ENCODE data around the gene DPP6. TPM values are rescaled to one million over a fixed set of nuclear protein-coding genes. Genes with fewer than 3 reads are reported as not detected.

DPP6 gene
- total and polyA plus RNA-seq, 9 of the 15 experiments (the other 6 are each of a cell fraction or from before 2014, with no cell fraction given): not detected

- TF ChIP-seq THRA (IDR thresholded peaks at IDR 0.05): no peak
- no peak for TF ChIP-seq MEF2D (tag; conservative IDR thresholded peaks at IDR 0.05; ENCODE audit: low read depth)
- no peak for TF ChIP-seq ZSCAN29 (IDR thresholded peaks at IDR 0.05)
- TF ChIP-seq TAL1 (IDR thresholded peaks at IDR 0.05): peak; percentile 74
- 0 out of 2 replicates have a peak, but pooled peaks have one; percentile 1 for TF ChIP-seq ZNF316 (IDR thresholded peaks at IDR 0.05)
- TF ChIP-seq SFPQ (IDR thresholded peaks at IDR 0.05; ENCODE audit: low read depth, low read length): no peak
- TF ChIP-seq NFYB (IDR thresholded peaks at IDR 0.05; ENCODE audit: extremely low read depth, insufficient read length): no peak
- TF ChIP-seq MLX (CRISPR knock-in tag; conservative IDR thresholded peaks at IDR 0.05): no peak
- TF ChIP-seq ARID1B (IDR thresholded peaks at IDR 0.05): peak; percentile 72
- no peak for TF ChIP-seq ZNF778 (CRISPR knock-in tag; IDR thresholded peaks at IDR 0.05)
- TF ChIP-seq, protein P1, sequence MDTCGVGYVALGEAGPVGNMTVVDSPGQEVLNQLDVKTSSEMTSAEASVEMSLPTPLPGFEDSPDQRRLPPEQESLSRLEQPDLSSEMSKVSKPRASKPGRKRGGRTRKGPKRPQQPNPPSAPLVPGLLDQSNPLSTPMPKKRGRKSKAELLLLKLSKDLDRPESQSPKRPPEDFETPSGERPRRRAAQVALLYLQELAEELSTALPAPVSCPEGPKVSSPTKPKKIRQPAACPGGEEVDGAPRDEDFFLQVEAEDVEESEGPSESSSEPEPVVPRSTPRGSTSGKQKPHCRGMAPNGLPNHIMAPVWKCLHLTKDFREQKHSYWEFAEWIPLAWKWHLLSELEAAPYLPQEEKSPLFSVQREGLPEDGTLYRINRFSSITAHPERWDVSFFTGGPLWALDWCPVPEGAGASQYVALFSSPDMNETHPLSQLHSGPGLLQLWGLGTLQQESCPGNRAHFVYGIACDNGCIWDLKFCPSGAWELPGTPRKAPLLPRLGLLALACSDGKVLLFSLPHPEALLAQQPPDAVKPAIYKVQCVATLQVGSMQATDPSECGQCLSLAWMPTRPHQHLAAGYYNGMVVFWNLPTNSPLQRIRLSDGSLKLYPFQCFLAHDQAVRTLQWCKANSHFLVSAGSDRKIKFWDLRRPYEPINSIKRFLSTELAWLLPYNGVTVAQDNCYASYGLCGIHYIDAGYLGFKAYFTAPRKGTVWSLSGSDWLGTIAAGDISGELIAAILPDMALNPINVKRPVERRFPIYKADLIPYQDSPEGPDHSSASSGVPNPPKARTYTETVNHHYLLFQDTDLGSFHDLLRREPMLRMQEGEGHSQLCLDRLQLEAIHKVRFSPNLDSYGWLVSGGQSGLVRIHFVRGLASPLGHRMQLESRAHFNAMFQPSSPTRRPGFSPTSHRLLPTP (IDR thresholded peaks at IDR 0.05; ENCODE audit: borderline replicate concordance, extremely low read depth, insufficient read length): no peak
Measured at GRCh38 chr7:154646126-154647013, 594.2 kb downstream of the DPP6 start (continued).
